NCI-H1930 (cell line): Measurements from ENCODE around the gene WDR7.

Source experiments
- DNase-seq, 2 experiments: peaks; one replicate each; lab custom pipeline; 2025; lab: John Stamatoyannopoulos, UW

The WDR7 gene

DNA sequence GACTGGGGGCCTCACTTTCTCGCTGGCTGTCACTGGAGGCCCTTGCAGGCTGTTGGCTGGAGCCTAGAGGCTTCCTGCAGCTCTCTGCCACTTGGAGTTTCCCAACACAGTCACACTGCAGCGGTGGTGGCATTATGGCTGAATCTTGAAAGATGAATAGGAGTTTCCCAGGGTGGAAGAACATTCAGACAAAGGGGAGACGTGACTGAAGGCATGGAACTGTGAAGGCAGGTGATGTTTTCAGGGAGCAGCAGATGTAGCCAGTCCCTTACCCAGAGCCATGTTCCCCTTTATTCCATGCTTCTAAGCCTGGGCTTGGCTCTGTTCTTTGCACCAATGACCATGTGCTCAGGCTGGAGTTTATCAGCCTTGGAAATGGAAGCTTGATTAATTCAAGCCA lies 389.0 kb downstream of the WDR7 start:
- no peak for DNase-seq

- no peak for DNase-seq
These were observed 392.1 kb downstream of the WDR7 start for GRCh38 chr18:57043241-57043640.

GRCh38 chr18:57048351-57048750 lies 397.2 kb downstream of the WDR7 start:
- DNase-seq = no peak

GRCh38 chr18:57048859-57049258 lies 397.7 kb downstream of the WDR7 start:
- no peak for DNase-seq

DNA sequence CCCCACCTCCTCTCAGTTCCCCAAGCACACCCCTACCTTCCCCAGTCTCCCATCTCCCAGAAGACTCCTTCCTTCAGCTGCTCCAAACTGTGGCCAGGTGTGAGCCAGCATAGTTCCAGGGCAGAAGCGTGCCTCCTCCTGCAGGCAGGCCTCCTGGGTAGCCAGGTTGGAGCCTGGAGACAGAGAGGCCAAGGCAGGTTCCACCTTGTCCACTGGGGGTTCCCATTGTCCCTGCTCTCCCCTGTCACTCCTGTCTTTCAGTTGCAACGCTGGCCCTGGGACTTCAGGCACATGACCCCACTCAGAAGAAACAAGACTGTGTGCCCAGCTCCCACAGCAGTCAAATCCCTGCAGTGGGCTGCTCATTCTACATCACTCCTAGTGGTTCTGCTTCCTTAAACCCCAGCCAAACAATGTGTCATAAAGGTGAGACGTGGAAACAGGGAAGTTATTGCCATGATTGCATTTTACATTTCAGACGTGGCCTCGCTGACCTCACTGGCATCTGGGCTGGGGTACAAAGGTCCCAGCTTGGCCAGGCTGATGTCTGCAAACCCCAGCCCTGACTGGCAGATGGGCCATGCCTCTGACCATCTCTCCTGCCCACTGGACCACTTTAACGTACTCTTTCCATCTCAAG lies 399.3 kb downstream of the WDR7 start:
- no peak for DNase-seq

GRCh38 chr18:57051021-57051656 lies 400.0 kb downstream of the WDR7 start:
- no peak for DNase-seq

DNA sequence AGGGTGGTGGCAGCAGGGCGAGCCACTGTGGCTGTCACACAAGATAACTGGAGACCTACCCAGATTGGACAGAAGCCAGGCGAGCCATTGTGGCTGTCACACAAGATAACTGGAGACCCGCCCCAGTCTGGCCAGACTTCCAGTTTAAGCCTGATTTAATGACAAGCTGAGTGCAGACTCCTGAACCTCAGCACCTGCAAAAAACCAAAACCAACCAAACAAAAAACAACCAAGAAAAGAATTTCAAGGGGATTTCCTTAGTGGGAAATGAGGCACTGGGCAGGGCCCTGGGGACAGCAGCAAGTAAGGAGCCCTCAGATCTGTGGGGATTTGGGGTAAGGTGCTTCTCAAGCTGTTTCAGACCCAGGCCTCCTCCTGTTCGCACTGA lies 400.5 kb downstream of the WDR7 start:
- no peak for DNase-seq

GRCh38 chr18:57052173-57052572 lies 401.0 kb downstream of the WDR7 start:
- no peak for DNase-seq

DNA sequence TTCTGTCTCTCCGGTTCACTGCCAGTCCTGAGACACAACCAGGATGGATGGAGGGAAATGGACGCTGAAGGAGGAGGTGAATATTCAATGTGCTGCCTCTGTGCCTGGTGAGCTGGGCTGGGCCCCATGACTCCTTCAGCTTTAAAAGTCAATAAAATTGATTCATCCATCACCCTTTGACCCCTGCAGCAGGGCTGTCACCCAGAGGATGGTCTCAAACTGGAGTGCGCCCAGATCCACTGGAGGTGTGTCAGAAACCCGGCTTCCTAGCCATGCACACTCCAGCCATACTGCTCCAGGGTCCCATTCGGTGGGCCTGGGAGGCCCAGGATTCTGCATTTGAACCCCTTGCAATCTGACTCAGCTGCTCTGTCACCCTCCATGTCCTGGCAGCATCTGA lies 401.6 kb downstream of the WDR7 start:
- DNase-seq = no peak

DNA sequence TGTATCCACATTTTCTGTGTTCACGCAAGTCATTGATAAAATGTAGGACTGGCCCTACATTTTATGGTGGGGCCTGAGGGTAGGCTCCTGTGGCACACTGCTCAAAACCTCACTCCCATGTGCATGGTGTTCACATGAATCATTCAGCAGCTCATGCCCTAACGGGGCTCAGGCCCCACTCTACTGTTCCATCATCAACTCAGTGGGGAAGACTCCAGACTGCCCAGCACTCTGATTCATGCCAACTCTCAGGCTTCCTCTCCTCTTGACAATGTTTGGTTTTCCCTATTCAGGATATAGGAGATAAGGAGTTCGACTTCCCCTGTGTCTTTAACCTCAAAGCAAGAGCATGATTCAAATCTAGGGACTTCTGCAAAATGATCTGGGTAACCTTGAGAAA lies 403.7 kb downstream of the WDR7 start:
- no peak for DNase-seq

DNA sequence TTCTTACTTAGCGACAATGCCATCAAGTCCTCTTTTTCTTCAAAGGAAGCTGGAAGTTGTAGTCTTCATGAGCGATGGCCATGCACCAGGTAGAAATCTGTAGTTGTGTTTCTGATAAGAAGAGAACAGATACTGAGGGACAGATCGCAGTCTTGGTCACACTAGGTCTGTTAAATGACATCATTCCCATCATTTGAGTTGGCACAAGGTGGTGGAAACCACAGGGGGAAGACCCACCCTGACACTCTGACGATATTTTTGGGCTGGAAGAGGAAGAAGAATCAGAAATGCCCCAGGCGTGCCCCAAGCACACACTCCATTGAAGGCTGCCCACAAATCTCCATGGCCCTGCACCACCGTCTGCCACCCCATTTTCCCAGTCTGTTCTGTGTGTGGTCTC lies 406.7 kb downstream of the WDR7 start:
- DNase-seq = no peak

DNA sequence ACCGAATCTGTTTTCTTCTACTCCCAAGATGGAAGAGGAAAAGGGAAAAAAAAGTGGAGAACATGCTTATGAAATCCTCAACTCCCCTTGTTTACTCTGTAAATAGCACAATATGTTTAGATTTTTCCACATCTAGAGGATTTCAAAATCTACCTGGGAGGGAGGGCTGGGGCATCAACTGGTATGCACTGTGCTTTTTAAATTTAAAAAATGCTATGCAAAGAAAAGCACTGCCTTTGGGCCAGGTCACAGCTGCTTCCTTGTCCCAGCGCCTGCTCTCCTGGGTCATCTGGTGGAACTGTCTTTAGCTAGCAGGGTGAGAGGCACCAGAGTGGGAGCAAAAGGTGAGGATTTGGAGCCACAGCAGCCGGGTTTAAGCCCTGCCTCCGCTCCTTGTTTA lies 407.6 kb downstream of the WDR7 start:
- no peak for DNase-seq

DNA sequence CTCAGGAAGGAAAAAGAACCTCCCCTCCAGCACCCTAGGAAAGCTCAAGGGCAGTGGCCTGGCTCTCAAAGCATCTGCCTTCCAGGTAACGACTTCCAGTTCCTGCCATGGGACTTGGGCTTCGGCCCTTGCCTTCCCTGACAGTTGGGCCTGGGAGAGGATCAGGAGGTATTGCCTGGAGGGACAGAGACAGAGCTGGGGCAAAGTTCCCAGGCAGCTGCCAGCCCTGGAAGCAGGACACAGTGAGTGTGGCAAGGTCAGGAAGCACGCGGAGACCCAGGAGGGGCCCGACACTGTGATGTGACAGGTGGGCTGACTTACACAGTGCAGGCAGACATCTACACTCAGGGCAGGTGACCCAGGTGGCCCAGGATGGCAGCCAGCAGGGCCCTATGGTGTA lies 408.2 kb downstream of the WDR7 start:
- no peak for DNase-seq

DNA sequence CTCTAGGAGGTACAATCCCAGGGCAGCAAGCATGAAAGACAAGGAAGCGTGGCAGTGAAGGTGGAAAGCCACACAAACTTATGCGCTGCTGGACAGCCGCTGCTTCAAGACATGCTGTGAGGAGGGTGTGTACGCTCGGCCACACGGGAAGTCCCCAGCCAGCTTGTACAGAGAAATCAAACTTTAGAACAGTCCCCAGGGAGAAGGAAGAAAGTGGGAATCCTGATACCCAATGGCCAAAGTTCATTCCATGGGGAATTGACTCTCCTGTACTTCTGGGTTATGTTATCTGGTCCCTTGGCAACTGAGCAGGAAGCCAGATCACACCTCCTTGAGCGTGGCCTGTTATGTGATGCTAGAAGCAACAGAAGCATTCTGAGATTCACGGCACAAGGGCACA lies 409.7 kb downstream of the WDR7 start:
- DNase-seq = no peak

GRCh38 chr18:57062178-57062577 lies 411.0 kb downstream of the WDR7 start:
- DNase-seq = no peak

- no peak for DNase-seq
These were observed 411.7 kb downstream of the WDR7 start for GRCh38 chr18:57062844-57063243.

DNA sequence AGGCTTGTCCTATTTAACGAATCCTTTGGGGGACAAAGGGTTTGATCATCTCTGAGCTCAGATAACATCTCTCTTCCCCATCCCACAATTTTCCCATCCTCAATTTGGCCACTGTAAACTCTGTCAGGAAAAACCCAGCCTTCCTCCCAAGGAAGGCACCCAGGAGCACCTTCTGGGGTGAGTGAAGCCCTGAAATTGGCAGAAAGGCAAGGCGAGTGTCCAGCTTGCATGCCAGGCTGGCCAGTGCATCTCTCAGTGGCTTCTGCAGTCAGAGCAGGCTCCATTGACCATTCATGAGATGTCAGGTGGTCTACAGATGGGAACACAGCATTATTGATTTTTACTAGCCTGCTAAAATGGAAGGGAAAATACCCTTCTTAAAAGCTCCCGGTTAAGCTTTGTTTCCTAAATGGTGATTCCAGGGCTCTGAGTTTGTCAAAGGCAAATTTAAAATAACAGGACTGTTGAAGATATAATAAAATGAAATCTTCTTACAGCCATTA lies 412.5 kb downstream of the WDR7 start:
- no peak for DNase-seq

GRCh38 chr18:57073501-57074187 lies 422.5 kb downstream of the WDR7 start:
- DNase-seq = no peak

- no peak for DNase-seq
These were observed 424.7 kb downstream of the WDR7 start for GRCh38 chr18:57075716-57076400.

DNA sequence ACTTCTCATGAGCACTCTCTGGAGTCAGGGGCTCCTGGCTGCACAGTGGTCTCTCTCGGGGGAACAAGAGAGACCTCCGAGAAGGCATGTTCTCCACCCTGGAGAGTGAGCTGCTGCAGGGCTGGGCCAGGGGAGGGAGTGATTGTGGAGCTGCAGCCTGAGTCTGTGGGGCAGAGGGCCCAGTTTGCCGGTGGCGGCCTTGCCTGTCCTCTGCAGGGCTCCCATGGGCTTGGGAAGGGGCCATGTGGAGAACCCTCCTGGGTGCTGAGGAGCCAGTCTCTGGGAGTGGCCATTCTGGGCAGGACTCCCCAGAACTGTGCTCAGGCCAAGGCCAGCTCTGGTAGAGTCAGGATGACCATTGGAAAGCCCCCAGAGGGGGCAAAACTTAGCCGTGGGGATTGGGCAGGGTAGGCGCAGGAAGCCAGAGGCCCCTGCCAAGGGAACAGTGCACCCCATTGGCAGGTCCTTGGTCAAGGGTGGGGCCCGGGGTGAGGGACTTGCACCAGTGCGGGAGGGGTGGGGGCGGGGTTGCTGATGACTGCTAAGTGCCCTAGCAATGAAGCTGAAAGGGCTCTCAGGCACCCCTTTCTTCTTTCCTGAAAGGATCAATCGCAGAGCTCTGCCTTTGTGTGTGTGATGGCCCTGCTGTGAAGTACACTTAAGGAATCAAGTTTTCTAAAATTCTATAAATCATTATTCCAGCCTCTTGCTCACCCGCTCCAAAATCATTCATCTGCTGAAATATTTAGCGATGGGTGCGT lies 426.0 kb downstream of the WDR7 start:
- DNase-seq = no peak

DNA sequence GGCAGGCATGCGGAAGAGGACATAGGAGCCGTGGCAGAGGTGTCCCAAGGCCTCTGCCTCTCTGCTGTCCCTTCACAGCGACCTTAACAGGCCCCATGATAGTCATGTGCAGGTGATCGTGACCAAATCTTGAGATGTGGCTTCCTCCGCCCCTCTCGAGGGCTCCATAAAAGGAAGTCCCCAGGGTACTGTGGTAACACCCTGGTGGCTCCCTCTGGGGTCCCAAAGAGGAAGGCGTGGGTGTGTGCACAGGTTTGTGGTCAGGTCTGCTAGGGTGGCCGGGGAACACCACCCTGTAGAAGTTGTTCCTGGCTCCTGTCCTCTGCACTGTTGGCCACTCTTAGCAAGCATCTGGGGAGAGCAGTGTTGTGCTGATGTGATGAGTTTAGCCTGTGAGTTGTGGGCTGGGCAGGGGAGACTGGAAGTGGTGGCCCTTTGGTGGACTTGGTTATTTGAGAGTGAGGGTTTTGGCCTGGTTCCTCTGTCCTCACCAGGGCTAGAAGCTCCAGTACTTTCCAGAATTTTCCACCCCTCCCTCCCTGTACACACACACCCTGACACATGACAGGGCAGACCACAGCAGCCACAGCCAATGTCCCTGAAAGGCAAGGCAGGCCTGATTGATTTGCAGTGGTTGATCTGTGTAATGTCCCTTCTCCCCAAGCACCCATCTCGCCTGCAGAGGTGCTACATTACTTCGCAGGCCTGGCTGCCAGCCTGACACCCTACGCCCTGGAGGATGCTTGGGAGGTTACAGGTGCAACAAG lies 426.8 kb downstream of the WDR7 start:
- no peak for DNase-seq
